Left ventricle myocardium inferior (tissue), 1 donor: ENCODE measurements around the gene GBP7. TPM values are rescaled to one million over a fixed set of nuclear protein-coding genes. Genes with fewer than 3 reads are reported as not detected.

ENCODE experiments used
- DNase-seq: peaks from one replicate; pipeline ENCODE4 v3.0.0-alpha.2; 2020
- H3K27ac ChIP-seq: fragments of 200-600 bp; replicated peaks from 2 replicates; pipeline ENCODE4 v1.8.0; 2021
- H3K27me3 ChIP-seq: fragments of 200-600 bp; 2 replicates; pipeline ENCODE4 v1.8.0; 2021; ENCODE audit warnings: low read depth
- H3K36me3 ChIP-seq: fragments of 200-600 bp; 2 replicates; pipeline ENCODE4 v1.8.0; 2021
- H3K4me1 ChIP-seq: fragments of 200-600 bp; 2 replicates; pipeline ENCODE4 v1.8.0; 2021
- H3K4me3 ChIP-seq: fragments of 200-600 bp; 2 replicates; pipeline ENCODE4 v1.8.0; 2021; ENCODE audit warnings: mild to moderate bottlenecking, moderate library complexity
- H3K9me3 ChIP-seq: fragments of 200-600 bp; replicated peaks from 2 replicates; pipeline ENCODE4 v1.8.0; 2021
- CTCF ChIP-seq: fragments of 200-600 bp; IDR thresholded peaks from 2 replicates; pipeline ENCODE4 v1.8.0; 2021; ENCODE audit warnings: antibody characterized with exemption, mild to moderate bottlenecking, borderline replicate concordance
- intact Hi-C: fragments of 100-400 bp; cut with micrococcal nuclease; formaldehyde crosslinking; loops from one replicate; pipeline ENCODE4 v1.11.0; 2022
- total RNA-seq: library from RNA; stranded (reverse); fragmentation: NEBNext Ultra II Directional; extraction: Animal tissue kit (Norgen Biotek cat#: 25700); gene quantifications from one replicate; pipeline ENCODE4 v1.2.1, GENCODE V29; 2021
- donor health status: DM: no; HTN: yes; CAD: no; lungs with severe emphysema.

Gene GBP7
- total RNA-seq, 1 donor from 2014 or later, result 0.11 TPM

GRCh38 chr1:89170170-89171066, 5.4 kb downstream of the GBP7 start:
- Histone ChIP-seq H3K4me3 (no peak overlapping the region), H3K36me3 (no peaks in the 10 kb centered on the region), H3K4me1 (no peaks in the 10 kb centered on the region), H3K27me3 (no peaks in the 10 kb centered on the region), H3K27ac (no peak overlapping the region), H3K9me3 (no peaks in the 10 kb centered on the region)
- no peak for TF ChIP-seq CTCF
- intact Hi-C loops, result no loop called here
- DNase-seq, result no peak

- no peak for DNase-seq
- intact Hi-C loops, result no loop called here
- no peaks in the 10 kb centered on the region for H3K36me3 ChIP-seq
- no peaks in the 10 kb centered on the region for H3K4me1 ChIP-seq
- H3K27me3 ChIP-seq, result no peaks in the 10 kb centered on the region
- TF ChIP-seq CTCF, result no peak
- H3K27ac ChIP-seq, result no peak overlapping the region
- no peaks in the 10 kb centered on the region for H3K9me3 ChIP-seq
- no peak overlapping the region for H3K4me3 ChIP-seq
Measured at GRCh38 chr1:89169166-89169565, 6.6 kb downstream of the GBP7 start.

GRCh38 chr1:89167590-89168230, 8.1 kb downstream of the GBP7 start:
- no peak for DNase-seq
- Histone ChIP-seq H3K27me3 (no peaks in the 10 kb centered on the region), H3K27ac (no peak overlapping the region), H3K4me1 (no peaks in the 10 kb centered on the region), H3K4me3 (no peak overlapping the region), H3K36me3 (no peaks in the 10 kb centered on the region), H3K9me3 (no peaks in the 10 kb centered on the region)
- no peak for TF ChIP-seq CTCF
- intact Hi-C loops, result no loop called here

GRCh38 chr1:89166705-89167104, 9.1 kb downstream of the GBP7 start:
- Histone ChIP-seq H3K4me3 (no peak overlapping the region), H3K36me3 (no peaks in the 10 kb centered on the region), H3K4me1 (no peaks in the 10 kb centered on the region), H3K9me3 (peaks cover 1% of the 10 kb centered on the region), H3K27ac (no peak overlapping the region), H3K27me3 (no peaks in the 10 kb centered on the region)
- intact Hi-C loops, result no loop called here
- TF ChIP-seq CTCF, result no peak
- DNase-seq, result no peak

GRCh38 chr1:89165811-89166210, 10.0 kb downstream of the GBP7 start:
- intact Hi-C loops, result no loop called here
- Histone ChIP-seq H3K36me3 (no peaks in the 10 kb centered on the region), H3K4me1 (no peaks in the 10 kb centered on the region), H3K4me3 (no peak overlapping the region), H3K9me3 (peaks cover 10% of the 10 kb centered on the region), H3K27me3 (no peaks in the 10 kb centered on the region), H3K27ac (no peak overlapping the region)
- no peak for DNase-seq
- no peak for TF ChIP-seq CTCF
